Non-pigmented ciliary epithelial cell (primary cell): Measurements from ENCODE around the gene CLIP2.
"Not testable (repeated sequence)": the region's sequence is repeated elsewhere in the genome, so short reads cannot be mapped to it uniquely, and the experiment has no call there.

Experiments
- DNase-seq: peaks from one replicate; pipeline ENCODE4 v3.0.0-alpha.2; 2010; ENCODE audit warnings: low read depth

Gene CLIP2

DNA sequence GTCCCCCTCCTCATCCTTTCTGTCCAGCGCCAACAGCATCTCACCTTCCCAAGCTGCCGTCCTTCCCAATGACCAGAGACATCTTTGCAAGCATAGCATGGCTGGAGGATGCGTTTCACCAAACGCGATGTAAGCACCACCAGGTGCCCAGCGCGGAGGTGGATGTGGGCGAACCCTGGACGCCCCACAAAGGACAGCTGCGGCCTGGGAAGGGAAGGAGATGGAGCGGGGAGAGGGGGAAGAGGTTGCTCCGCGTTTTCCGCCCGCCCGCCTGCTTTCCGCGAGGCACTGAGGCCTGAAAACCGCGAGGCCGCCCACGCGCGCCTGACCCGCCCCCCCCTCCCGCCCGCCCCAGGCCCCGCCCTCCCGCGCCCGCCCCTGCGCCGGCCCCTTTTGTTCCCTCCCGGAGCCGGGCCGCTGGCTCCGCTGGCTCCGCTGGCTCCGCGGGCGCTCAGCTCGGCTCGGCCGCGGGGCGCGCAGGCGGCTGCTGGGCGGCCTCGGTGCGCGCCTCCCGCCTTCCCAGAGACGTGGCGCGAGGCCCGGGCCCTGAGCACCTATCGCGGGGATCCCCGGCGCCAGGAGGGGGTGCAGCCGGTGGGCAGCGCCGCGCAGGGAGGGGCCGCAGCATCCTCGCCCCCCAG, at the start of gene CLIP2:
CLIP2 (plus strand) TSS at position 390 of the 641 bp plus-strand sequence. CDS start 28,140 bp downstream, outside the sequence.
- no peak for DNase-seq

GRCh38 chr7:74240482-74240881, 48.7 kb upstream of the CLIP2 start:
- no peak for DNase-seq

- DNase-seq = no peak
Measured at GRCh38 chr7:74242122-74242443, 47.1 kb upstream of the CLIP2 start.

- DNase-seq = no peak
Measured at GRCh38 chr7:74246497-74246896, 42.7 kb upstream of the CLIP2 start.

GRCh38 chr7:74248156-74248555, 41.1 kb upstream of the CLIP2 start:
- DNase-seq = no peak

DNA sequence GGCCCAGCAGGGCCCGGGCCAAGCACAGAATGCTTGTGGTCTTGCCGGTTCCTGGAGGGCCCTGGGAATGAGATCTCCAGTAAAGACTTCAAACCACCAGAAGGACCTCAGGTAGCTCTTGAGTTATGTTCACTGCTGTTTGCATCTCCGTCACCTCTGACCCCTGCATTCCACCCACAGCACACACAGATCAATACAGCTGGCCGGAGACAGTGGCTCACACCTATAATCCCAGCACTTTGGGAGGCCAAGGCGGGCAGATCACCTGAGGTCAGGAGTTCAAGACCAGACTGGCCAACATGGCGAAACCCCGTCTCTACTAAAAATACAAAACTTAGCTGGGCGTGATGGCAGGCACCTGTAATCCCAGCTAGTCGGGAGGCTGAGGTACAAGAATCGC, 40.1 kb upstream of the CLIP2 start:
- DNase-seq = not testable (repeated sequence)

DNA sequence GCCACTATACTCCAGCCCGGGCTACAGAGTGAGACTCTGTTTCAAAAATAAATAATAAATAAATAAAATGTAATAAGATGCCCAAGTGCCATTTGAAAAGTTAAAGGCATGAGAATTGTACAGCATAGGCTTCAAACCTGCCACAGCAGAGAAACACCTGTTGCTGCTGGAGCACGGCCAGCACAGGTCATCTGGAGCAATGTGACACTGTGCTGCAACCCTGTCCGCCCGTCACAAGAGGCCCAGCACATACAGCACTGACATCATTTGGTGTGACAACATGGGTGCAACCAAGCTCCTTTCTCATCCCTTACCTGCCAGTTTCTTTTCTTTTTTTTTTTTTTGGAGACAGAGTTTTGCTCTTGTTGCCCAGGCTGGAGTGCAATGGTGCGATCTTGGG, 36.3 kb upstream of the CLIP2 start:
- DNase-seq = no peak

DNA sequence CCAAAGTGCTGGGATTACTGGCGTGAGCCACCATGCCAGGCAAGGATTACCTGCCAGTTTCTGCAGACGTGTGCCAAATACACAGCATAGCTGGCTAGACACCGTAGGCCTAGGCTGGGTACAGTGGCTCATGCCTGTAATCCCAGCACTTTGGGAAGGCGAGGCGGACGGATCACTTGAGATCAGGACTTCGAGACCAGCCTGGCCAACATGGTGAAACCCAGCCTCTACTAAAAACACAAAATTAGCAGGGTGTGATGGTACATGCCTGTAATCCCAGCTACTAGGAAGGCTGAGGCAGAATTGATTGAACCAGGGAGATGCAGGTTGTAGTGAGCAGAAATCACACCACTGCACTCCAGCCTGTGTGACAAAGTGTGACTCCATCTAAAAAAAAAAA, 35.9 kb upstream of the CLIP2 start:
- no peak for DNase-seq

DNA sequence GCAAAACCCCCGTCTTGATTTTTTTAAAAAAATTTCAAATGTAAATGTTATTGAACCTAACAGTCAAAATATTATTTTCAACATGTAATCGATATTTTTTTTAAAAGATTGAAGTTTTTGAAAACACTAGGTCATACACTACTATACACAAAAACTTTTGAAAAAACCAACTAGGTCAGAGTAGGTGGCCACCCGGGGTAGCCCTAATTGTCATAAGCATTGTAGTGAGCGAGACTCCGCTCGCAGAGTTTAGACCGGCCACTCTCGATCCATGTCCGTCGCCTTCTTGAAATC, 35.4 kb upstream of the CLIP2 start:
- no peak for DNase-seq

GRCh38 chr7:74254129-74254857, 34.9 kb upstream of the CLIP2 start, which contains the start of gene RFC2:
RFC2 (minus strand) TSS chr7:74254399; CDS start chr7:74254383, 16 bp downstream.
- peak; percentile 70 for DNase-seq

DNA sequence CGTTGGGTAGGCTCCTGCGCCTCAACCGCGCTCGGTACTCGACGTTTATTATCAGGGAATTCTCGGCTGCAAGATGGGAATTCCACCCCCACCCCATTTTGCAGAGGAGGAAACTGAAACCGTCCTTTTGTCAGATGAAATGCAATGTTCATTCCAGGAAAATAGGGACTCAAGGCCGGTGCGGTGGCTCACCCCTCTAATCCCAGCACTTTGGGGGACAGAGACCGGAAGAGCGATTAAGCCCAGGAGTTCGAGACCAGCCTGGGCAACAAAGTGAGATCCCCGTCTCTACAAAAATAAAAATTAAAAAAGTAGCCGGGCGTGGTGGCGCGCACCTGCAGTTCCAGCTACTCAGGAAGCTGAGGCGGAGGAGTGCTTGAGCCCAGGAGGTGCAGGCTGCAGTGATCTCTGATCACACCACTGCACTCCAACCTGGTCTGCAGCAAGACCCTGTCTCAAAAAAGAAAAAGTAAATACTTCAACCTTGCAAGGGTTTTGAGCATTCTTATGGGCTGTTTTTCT, 34.3 kb upstream of the CLIP2 start:
- DNase-seq = no peak

- DNase-seq = not testable (repeated sequence)
Measured at GRCh38 chr7:74255461-74255860, 33.7 kb upstream of the CLIP2 start.

- no peak for DNase-seq
Measured at GRCh38 chr7:74256491-74257408, 32.5 kb upstream of the CLIP2 start.

DNA sequence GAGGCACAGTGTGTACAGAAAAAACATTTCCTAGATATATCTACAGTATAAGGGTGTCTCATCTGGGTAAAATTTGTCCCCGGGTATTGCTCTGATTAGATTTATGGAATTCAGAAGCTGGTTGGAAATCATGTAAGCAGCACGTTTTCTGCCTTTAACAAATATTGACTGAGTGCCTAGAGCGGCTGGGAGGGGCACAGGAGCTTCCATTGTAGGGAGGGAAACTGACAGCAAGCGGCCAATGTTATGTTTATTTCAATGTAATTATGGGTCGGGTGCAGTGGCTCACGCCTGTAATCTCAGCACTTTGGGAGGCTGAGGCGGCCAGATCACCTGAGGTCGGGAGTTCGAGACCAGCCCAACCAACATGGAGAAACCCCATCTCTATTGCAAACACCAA, 30.6 kb upstream of the CLIP2 start:
- DNase-seq = no peak

DNA sequence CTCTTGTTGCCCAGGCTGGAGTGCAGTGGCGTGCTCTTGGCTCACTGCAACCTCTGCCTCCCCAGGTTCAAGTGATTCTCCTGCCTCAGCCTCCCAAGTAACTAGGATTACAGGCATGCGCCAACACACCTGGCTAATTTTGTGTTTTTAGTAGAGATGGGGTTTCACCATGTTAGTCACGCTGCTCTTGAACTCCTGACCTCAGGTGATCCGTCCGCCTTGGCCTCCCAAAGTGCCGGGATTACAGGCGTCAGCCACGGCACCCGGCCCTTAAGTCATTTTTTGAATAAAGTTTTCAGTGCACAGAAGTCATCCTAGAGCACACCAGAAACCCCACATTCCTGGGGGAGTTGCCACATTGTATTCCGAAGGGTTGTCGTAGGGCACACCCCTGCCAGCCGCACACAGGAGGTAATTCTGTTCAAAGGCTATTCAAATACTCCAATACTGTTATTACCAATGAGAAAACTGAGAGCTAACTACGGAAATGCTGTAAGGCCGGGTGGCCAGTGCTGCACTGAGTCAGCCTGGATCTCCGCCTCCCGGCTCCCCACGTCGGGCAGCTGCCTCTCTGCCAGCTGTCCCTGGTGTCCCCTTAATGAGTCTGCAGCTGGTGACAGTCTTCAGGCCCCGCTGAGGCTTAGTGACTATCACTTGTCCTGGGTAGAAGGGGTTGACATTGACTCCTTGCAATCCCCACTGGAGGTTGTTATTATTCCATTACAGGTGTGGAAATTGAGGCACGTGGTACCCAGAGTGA, 26.4 kb upstream of the CLIP2 start:
- DNase-seq = no peak

- no peak for DNase-seq
Measured at GRCh38 chr7:74263399-74264120, 25.6 kb upstream of the CLIP2 start.

- DNase-seq = no peak
Measured at GRCh38 chr7:74266191-74266963, 22.8 kb upstream of the CLIP2 start.

GRCh38 chr7:74267756-74268565, 21.2 kb upstream of the CLIP2 start:
- no peak for DNase-seq

DNA sequence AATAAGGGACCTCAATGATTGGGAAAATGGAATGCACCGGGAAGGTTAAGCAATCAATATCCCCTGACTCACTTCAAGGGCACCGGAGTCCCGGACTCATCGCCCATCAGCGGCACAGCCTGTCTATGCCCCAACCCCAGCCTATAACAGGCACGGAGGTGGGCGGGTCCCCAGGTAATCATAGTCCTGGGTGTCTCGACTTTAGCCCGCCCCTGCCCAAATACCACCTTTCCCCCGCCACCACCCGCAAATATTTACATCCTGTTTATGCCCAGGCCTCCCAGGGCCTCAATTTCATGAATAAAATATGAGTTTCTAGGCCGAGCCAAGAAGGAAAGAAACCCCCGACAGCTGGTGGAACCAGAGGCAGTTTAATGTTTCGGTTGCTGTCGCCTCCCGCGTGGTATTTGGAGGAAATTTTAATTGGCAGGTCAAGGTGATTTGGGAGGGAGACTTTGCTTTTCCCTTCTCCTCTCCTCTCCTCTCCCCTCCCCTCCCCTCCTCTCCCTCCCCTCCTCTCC, 19.4 kb upstream of the CLIP2 start:
- DNase-seq = no peak
